GM10266 (cell line): ENCODE measurements around the gene KRTAP10-3.
"Not testable (repeated sequence)": the region's sequence is repeated elsewhere in the genome, so short reads cannot be mapped to it uniquely, and the experiment has no call there.

Experiments
- DNase-seq: peaks from one replicate; pipeline ENCODE4 v3.0.0; 2012; ENCODE audit errors: extremely low spot score
- CTCF ChIP-seq: IDR thresholded peaks from 2 replicates; pipeline ENCODE4 v1.5.1; 2012; ENCODE audit warnings: mild to moderate bottlenecking, low read depth; ENCODE audit not compliant: control insufficient read depth, insufficient read depth; ENCODE audit errors: missing control alignments

Gene KRTAP10-3

GRCh38 chr21:44566403-44566802 is 7.8 kb upstream of the KRTAP10-3 start:
- DNase-seq, result no peak
- no peak for TF ChIP-seq CTCF

GRCh38 chr21:44564886-44565598 is 6.4 kb upstream of the KRTAP10-3 start:
- no peak for TF ChIP-seq CTCF
- no peak for DNase-seq

GRCh38 chr21:44564099-44564498 is 5.5 kb upstream of the KRTAP10-3 start:
- no peak for DNase-seq
- TF ChIP-seq CTCF, result no peak

GRCh38 chr21:44558329-44558675 is 293 bp downstream of the KRTAP10-3 start:
- DNase-seq, result not testable (repeated sequence)

- no peak for TF ChIP-seq CTCF
- no peak for DNase-seq
Measured at GRCh38 chr21:44557491-44558328, 885 bp downstream of the KRTAP10-3 start.

- DNase-seq, result no peak
- no peak for TF ChIP-seq CTCF
Measured at GRCh38 chr21:44556879-44557278, 1.7 kb downstream of the KRTAP10-3 start.

- TF ChIP-seq CTCF, result no peak
- no peak for DNase-seq
Measured at GRCh38 chr21:44555200-44555875, 3.3 kb downstream of the KRTAP10-3 start.
